SK-N-SH (cell line): Measurements from ENCODE around the gene C14orf39.

Experiments used
- CTCF ChIP-seq: fragments of 200-600 bp; sonication (generic); IDR thresholded peaks from 2 replicates; pipeline ENCODE4 v1.6.1; 2017; ENCODE audit warnings: antibody characterized with exemption, mild to moderate bottlenecking, moderate library complexity
- ELF1 ChIP-seq: IDR thresholded peaks from 2 replicates; pipeline ENCODE4 v1.4.0; 2012
- EP300 ChIP-seq, 2 experiments: IDR thresholded peaks; 2 replicates each; pipeline versions ENCODE4 v1.4.0 to v1.6.1; 2012; ENCODE audit warnings: borderline replicate concordance in 1 of 2, low read depth in 1 of 2, low read length in 1 of 2
- GABPA ChIP-seq: IDR thresholded peaks from 2 replicates; pipeline ENCODE4 v1.4.0; 2012; ENCODE audit warnings: low read depth, mild to moderate bottlenecking
- IRF3 ChIP-seq: fragments of 150-350 bp; IDR thresholded peaks from 2 replicates; pipeline ENCODE4 v1.6.1; 2016; ENCODE audit warnings: mild to moderate bottlenecking, low read depth, low read length
- MAX ChIP-seq: IDR thresholded peaks from 2 replicates; pipeline ENCODE4 v1.4.0; 2012; ENCODE audit warnings: low read depth
- MXI1 ChIP-seq: IDR thresholded peaks from 2 replicates; pipeline ENCODE4 v1.6.1; 2012; ENCODE audit warnings: mild to moderate bottlenecking, low read depth, low read length, improper control_type of control experiment
- PBX3 ChIP-seq: IDR thresholded peaks from 2 replicates; pipeline ENCODE4; 2012
- POLR2AphosphoS5 ChIP-seq: IDR thresholded peaks from 2 replicates; pipeline ENCODE4 v1.6.1; 2012; ENCODE audit warnings: low read depth, low read length
- RAD21 ChIP-seq: IDR thresholded peaks from 2 replicates; pipeline ENCODE4 v1.6.1; 2012; ENCODE audit warnings: mild to moderate bottlenecking, low read length
- SIN3A ChIP-seq: IDR thresholded peaks from 2 replicates; pipeline ENCODE4 v1.6.1; 2012; ENCODE audit warnings: low read depth, mild to moderate bottlenecking, low read length, moderate library complexity, borderline replicate concordance
- SMC3 ChIP-seq: IDR thresholded peaks from 2 replicates; pipeline ENCODE4 v1.6.1; 2012; ENCODE audit warnings: low read depth, low read length, improper control_type of control experiment
- TAF1 ChIP-seq: IDR thresholded peaks from 2 replicates; pipeline ENCODE4 v1.6.1; 2012; ENCODE audit warnings: low read depth, mild to moderate bottlenecking, low read length, moderate library complexity, borderline replicate concordance
- YY1 ChIP-seq: IDR thresholded peaks from 2 replicates; pipeline ENCODE4 v1.4.0; 2012; ENCODE audit warnings: low read depth, mild to moderate bottlenecking

GRCh38 chr14:60495946-60496345 lies 10.1 kb upstream of the C14orf39 start:
- TF ChIP-seq YY1 (no peak), ELF1 (no peak), TAF1 (no peak), MAX (no peak), MXI1 (no peak), CTCF (no peak), GABPA (no peak), EP300 (IDR thresholded peaks at IDR 0.05; ENCODE audit: borderline replicate concordance in 1 of 2, low read depth in 1 of 2, low read length in 1 of 2) (no peak), RAD21 (no peak), IRF3 (no peak), POLR2AphosphoS5 (no peak), SIN3A (no peak), PBX3 (no peak), SMC3 (no peak)
